ENCODE data around the gene RNF13.
"Not testable (repeated sequence)": the region's sequence is repeated elsewhere in the genome, so short reads cannot be mapped to it uniquely, and the experiment has no call there.

RNF13 gene

DNA sequence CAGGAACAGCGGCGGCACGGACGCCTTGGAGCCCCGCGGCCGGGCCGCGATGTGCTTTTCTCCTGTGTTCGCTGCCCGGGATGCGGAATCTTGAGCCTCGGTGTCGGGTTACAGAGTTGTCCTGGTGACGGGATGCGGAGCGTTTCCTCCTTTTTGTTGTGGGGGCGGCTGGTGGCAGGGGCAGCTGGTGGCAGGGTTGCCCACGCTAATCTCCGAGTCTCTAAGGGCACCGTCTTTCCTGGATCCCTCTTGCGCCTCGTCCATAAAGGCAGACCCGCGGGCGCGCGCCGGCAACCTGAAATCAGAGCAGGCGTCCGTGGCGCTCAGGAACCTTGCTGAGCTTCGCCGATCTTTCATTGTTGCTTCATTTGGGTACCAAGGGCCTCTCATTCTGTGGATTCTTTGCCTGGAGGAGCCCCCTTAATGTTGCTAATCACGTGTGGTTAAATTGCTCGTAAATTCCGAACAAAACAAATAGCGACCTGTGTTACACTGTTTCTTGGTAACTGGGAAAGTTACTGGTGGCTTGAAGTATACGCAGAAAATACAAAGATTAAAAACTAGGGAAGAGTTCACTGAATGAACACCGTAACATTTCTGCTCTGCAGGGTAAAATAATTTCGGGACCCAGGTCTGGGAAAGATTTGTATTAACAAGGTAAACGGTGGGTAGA is 158.5 kb downstream of the RNF13 start:
- DNase-seq (ENCODE audit: insufficient read length, low spot score) (peak; percentile 34), FAIRE-seq (no peak)
- no peak for TF ChIP-seq POLR2A (IDR thresholded peaks at IDR 0.05; ENCODE audit: low read depth, low read length)

DNA sequence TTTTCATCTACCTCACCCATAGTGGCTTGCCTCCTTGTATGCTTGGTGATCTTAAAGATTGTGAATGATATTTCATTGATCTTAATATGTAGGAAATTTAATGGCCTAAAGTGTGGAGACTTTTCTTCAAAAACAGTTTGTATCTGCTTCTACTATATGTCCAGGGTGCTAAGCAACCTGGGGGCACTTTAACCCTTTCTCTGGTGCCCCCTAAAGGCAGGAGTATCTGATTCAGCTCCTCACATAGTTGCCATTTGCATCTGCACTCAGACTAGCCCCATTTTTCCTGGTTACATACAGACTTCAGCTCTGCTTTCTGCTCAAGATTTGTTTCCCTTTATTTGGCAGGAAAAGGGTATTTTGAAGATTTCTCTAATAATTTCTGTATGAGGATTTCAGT is 162.9 kb downstream of the RNF13 start:
- no peak for FAIRE-seq
- TF ChIP-seq POLR2A (IDR thresholded peaks at IDR 0.05; ENCODE audit: low read depth, low read length), result no peak
- DNase-seq (ENCODE audit: insufficient read length, low spot score), result no peak

DNA sequence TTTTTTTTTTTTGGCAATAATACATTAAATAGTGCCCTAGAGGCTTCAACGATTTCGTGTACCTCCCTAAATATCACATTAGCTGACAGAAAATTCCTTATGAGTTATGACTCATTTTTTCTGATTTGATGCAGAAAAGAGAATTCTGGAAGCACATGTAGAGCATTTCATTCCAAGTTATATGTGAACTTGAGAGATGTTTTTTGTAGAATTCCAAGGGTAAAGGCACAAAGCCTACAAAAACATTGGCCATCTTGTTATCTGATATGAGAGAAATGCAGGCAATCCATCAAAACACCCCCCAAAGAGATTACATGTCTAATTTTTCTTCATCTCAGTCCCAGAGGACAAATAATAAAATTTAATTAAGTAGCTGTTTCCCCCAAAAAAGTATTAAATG is 164.4 kb downstream of the RNF13 start:
- TF ChIP-seq POLR2A (IDR thresholded peaks at IDR 0.05; ENCODE audit: low read depth, low read length), result no peak
- FAIRE-seq (no peak), DNase-seq (ENCODE audit: insufficient read length, low spot score) (no peak)

DNA sequence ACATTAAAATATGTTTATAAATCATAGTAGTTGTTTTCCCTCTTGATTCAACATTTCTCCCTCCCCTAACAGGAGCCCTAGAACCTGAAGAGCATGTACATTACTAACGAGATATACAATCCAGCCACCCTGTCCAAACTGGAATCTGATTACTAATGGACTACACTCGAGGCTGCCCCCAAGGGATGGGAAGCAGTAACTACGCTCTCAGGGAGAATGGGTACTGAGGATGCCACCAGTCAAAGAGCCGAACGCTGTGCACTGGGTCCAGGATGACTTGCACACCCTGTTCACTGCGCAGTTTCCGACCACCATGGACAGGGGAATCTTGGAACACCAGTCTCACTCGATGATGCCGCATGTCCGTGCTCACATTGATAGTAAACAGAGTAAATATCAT is 169.0 kb downstream of the RNF13 start:
- not testable (repeated sequence) for DNase-seq (ENCODE audit: insufficient read length, low spot score)
- peak; percentile 99 for FAIRE-seq

- DNase-seq (ENCODE audit: insufficient read length, low spot score); FAIRE-seq: not testable (repeated sequence)
Measured at GRCh38 chr3:149983053-149983452, 170.0 kb downstream of the RNF13 start.

- DNase-seq (ENCODE audit: insufficient read length, low spot score) (no peak), FAIRE-seq (no peak)
- TF ChIP-seq POLR2A (IDR thresholded peaks at IDR 0.05; ENCODE audit: low read depth, low read length), result no peak
Measured at GRCh38 chr3:149983628-149984027, 170.6 kb downstream of the RNF13 start.

DNA sequence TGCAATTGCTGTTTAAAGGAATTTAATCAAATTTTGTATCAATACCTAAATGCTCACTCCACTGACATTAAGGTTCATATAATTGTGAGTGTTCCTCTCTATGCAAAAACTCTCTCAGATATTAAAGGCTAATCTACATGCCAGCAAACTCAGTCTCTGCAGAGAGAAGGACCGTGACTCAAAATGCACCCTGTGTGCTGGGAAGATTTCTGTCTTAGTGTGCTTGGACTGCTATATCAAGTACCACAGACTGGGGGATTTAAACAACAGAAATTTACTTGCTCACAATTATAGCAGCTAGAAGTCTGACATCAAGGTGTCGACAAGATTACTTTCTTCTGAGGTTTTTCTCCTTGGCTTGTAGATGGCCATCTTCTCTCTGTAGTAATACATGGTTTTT is 176.3 kb downstream of the RNF13 start:
- DNase-seq (ENCODE audit: insufficient read length, low spot score) (no peak), FAIRE-seq (no peak)
- no peak for TF ChIP-seq POLR2A (IDR thresholded peaks at IDR 0.05; ENCODE audit: low read depth, low read length)

DNA sequence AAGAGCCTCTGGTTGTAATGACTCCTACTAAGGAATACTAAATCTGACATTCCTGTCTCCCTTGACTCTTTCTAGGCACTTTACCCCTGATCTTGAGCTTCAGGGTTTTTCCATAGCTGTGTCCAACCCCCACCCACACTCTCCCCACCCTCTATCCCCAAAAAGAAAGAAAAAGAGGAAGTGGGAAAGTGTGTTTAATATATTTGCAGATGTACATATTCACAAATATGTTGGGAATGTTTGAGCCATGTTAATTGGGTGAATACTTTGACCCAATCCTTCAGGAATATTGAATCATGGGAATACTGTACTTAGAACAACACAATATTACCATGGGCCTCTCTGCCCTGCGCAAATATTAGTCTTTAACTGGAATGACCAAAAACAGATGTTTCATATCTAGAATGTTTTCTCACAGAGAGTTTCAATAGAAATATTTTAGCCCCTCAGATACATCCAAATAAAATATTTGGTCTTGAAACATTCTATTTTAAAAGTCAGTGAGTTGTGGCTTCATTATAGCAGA is 177.5 kb downstream of the RNF13 start:
- FAIRE-seq (no peak), DNase-seq (ENCODE audit: insufficient read length, low spot score) (no peak)
- TF ChIP-seq POLR2A (IDR thresholded peaks at IDR 0.05; ENCODE audit: low read depth, low read length), result no peak

- FAIRE-seq, result no peak
- no peak for DNase-seq (ENCODE audit: insufficient read length, low spot score)
- no peak for TF ChIP-seq POLR2A (IDR thresholded peaks at IDR 0.05; ENCODE audit: low read depth, low read length)
Measured at GRCh38 chr3:149992416-149993058, 179.5 kb downstream of the RNF13 start.

GRCh38 chr3:149998946-149999345 is 185.9 kb downstream of the RNF13 start:
- DNase-seq (ENCODE audit: insufficient read length, low spot score) (no peak), FAIRE-seq (no peak)
- TF ChIP-seq POLR2A (IDR thresholded peaks at IDR 0.05; ENCODE audit: low read depth, low read length), result no peak

GRCh38 chr3:149999421-149999820 is 186.4 kb downstream of the RNF13 start:
- FAIRE-seq, result no peak
- no peak for TF ChIP-seq POLR2A (IDR thresholded peaks at IDR 0.05; ENCODE audit: low read depth, low read length)
- DNase-seq (ENCODE audit: insufficient read length, low spot score), result no peak

DNA sequence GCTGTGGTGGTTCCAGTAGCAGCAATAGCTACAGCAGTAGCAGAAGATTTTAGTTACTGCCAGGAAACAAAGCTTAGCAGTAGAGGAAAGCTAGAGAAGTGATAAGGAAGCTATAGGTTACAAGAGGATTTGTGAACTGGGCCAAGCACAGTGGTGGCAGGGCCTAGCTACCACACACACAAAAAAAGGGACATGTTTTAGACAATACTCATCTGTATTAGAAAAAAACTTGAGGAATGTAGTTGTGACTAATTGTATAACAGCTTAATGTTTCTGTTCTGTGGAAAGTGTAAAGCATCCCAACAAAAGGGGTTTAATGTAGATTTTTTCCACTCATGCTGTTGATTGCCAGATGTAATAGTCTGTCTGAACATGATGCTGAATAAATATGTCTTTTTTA is 187.6 kb downstream of the RNF13 start:
- no peak for TF ChIP-seq POLR2A (IDR thresholded peaks at IDR 0.05; ENCODE audit: low read depth, low read length)
- FAIRE-seq, result no peak
- DNase-seq (ENCODE audit: insufficient read length, low spot score), result no peak

GRCh38 chr3:150005243-150006112 is 192.5 kb downstream of the RNF13 start:
- peak; percentile 80 for FAIRE-seq
- no peak for DNase-seq (ENCODE audit: insufficient read length, low spot score)
- TF ChIP-seq POLR2A (IDR thresholded peaks at IDR 0.05; ENCODE audit: low read depth, low read length), result no peak

DNA sequence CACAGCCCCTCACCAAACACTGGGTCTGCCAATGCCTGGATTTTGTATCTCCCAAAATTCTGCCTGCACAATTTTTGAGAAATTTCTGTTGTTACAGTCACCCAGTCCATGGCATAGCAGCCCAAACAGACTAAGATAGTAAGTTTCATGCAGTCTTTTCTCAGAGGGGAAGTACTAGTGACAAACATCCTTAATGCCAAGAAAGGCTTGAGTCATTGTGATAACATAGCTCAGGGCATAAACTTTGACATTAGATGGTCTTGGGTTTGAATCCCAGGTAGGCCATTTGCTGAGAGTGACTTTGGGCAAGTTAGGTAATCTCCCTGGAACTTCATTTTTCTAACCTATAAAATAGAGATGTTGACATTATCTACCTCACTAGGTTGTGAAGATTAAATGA is 193.8 kb downstream of the RNF13 start:
- peak; percentile 78 for FAIRE-seq
- DNase-seq (ENCODE audit: insufficient read length, low spot score), result no peak
- TF ChIP-seq POLR2A (IDR thresholded peaks at IDR 0.05; ENCODE audit: low read depth, low read length), result no peak

Measured in H54 (cell line).